SU-DHL-6 (cell line): ENCODE measurements around the gene MFSD2A.

Source experiments
- H2AFZ ChIP-seq: fragments of 200-600 bp; sonication (generic); 2 replicates; pipeline ENCODE4 v1.6.1; 2014; ENCODE audit warnings: low read depth, mild to moderate bottlenecking, moderate library complexity, mixed read lengths, antibody characterized with exemption, low read length; ENCODE audit not compliant: severe bottlenecking
- H3F3A ChIP-seq: fragments of 200-600 bp; shearing (Covaris generic); 2 replicates; pipeline ENCODE4 v1.6.0; 2016; ENCODE audit warnings: antibody characterized with exemption, mild to moderate bottlenecking; ENCODE audit not compliant: insufficient read depth
- H3K27ac ChIP-seq: fragments of 200-600 bp; sonication (generic); 2 replicates; pipeline ENCODE4 v1.5.1; 2016; ENCODE audit warnings: low read depth, mild to moderate bottlenecking, low read length, moderate library complexity, mixed read lengths
- H3K27me3 ChIP-seq: fragments of 200-600 bp; sonication (generic), shearing (Covaris generic); 2 replicates; pipeline ENCODE4 v1.6.0; 2014; ENCODE audit warnings: mild to moderate bottlenecking, low read length
- H3K36me3 ChIP-seq: fragments of 200-600 bp; sonication (generic); 2 replicates; pipeline ENCODE4 v1.6.1; 2014; ENCODE audit warnings: mild to moderate bottlenecking, low read length, mixed read lengths
- H3K4me2 ChIP-seq: fragments of 300-600, 200-600 bp; shearing (Covaris generic), sonication (generic); 2 replicates; pipeline ENCODE4 v1.6.0; 2014; ENCODE audit warnings: low read length, low read depth, mild to moderate bottlenecking; ENCODE audit not compliant: poor library complexity, severe bottlenecking
- H3K4me3 ChIP-seq: fragments of 200-600 bp; sonication (generic); 2 replicates; pipeline ENCODE4 v1.5.1; 2014; ENCODE audit warnings: antibody characterized with exemption, low read length, mild to moderate bottlenecking, mixed read lengths; ENCODE audit not compliant: insufficient read depth, poor library complexity, severe bottlenecking
- H3K79me2 ChIP-seq: fragments of 200-600 bp; sonication (generic); 2 replicates; pipeline ENCODE4 v1.6.1; 2014; ENCODE audit warnings: mild to moderate bottlenecking, low read length, moderate library complexity; ENCODE audit not compliant: insufficient read depth
- H3K9ac ChIP-seq: fragments of 200-600 bp; sonication (generic); 2 replicates; pipeline ENCODE4 v1.7.0; 2014; ENCODE audit warnings: mild to moderate bottlenecking, low read length
- H3K9me2 ChIP-seq: fragments of 200-600 bp; sonication (generic); replicated peaks from 2 replicates; pipeline ENCODE4 v1.6.1; 2014; ENCODE audit warnings: low read length; ENCODE audit not compliant: insufficient read depth
- H3K9me3 ChIP-seq: fragments of 200-600 bp; sonication (generic); 2 replicates; pipeline ENCODE4 v1.6.1; 2014; ENCODE audit warnings: low read length, mixed read lengths; ENCODE audit not compliant: insufficient read depth
- H4K20me1 ChIP-seq: fragments of 200-600 bp; sonication (generic); 2 replicates; pipeline ENCODE4 v1.6.1; 2014; ENCODE audit warnings: low read depth, mild to moderate bottlenecking, antibody characterized with exemption, low read length, moderate library complexity, mixed read lengths
- EZH2phosphoT487 ChIP-seq: fragments of 200-600 bp; sonication (generic), shearing (Covaris generic); conservative IDR thresholded peaks from 2 replicates; pipeline ENCODE4 v1.6.1; 2018; ENCODE audit warnings: mild to moderate bottlenecking, antibody characterized with exemption, low read length, moderate library complexity, mixed read lengths
- TF ChIP-seq, protein P1 (sequence below): fragments of 200-600 bp; sonication (generic); IDR thresholded peaks from one replicate; pipeline ENCODE4 v1.5.1; 2017; ENCODE audit warnings: antibody characterized with exemption, mild to moderate bottlenecking, low read length, moderate library complexity; ENCODE audit not compliant: insufficient read depth, poor library complexity, severe bottlenecking

The MFSD2A gene

DNA sequence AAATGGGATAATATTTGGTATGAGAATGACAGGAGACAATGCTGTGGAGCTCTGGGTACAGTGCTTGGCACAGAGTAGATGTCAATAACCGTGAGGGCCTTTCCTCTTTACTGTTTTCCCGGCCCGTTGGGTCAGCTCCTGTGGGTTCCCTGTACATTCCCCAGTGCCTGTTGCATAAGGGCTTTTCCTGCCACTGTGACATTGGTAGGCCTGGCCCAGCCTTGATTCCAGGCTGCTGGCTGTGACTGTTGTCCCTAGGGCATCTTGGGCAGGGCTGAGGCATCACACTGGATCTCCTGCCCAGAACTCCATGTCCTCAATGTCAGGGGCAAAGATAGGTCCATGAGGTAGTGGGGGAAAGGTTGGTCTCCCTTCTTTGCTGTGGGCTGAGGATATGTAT is 27.4 kb upstream of the MFSD2A start:
- Histone ChIP-seq H3K9me3 (no peaks in the 10 kb centered on the region), H2AFZ (no peak overlapping the region), H3K36me3 (no peaks in the 10 kb centered on the region), H3K79me2 (no peaks in the 10 kb centered on the region), H3K4me2 (no peak overlapping the region), H3K9me2 (no peaks in the 10 kb centered on the region), H3K9ac (no peak overlapping the region), H4K20me1 (no peaks in the 10 kb centered on the region), H3F3A (no peaks in the 10 kb centered on the region), H3K4me3 (no peak overlapping the region), H3K27me3 (no peaks in the 10 kb centered on the region), H3K27ac (no peak overlapping the region)
- no peak for TF ChIP-seq EZH2phosphoT487
- TF ChIP-seq, protein P1, sequence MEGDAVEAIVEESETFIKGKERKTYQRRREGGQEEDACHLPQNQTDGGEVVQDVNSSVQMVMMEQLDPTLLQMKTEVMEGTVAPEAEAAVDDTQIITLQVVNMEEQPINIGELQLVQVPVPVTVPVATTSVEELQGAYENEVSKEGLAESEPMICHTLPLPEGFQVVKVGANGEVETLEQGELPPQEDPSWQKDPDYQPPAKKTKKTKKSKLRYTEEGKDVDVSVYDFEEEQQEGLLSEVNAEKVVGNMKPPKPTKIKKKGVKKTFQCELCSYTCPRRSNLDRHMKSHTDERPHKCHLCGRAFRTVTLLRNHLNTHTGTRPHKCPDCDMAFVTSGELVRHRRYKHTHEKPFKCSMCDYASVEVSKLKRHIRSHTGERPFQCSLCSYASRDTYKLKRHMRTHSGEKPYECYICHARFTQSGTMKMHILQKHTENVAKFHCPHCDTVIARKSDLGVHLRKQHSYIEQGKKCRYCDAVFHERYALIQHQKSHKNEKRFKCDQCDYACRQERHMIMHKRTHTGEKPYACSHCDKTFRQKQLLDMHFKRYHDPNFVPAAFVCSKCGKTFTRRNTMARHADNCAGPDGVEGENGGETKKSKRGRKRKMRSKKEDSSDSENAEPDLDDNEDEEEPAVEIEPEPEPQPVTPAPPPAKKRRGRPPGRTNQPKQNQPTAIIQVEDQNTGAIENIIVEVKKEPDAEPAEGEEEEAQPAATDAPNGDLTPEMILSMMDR, result no peak

DNA sequence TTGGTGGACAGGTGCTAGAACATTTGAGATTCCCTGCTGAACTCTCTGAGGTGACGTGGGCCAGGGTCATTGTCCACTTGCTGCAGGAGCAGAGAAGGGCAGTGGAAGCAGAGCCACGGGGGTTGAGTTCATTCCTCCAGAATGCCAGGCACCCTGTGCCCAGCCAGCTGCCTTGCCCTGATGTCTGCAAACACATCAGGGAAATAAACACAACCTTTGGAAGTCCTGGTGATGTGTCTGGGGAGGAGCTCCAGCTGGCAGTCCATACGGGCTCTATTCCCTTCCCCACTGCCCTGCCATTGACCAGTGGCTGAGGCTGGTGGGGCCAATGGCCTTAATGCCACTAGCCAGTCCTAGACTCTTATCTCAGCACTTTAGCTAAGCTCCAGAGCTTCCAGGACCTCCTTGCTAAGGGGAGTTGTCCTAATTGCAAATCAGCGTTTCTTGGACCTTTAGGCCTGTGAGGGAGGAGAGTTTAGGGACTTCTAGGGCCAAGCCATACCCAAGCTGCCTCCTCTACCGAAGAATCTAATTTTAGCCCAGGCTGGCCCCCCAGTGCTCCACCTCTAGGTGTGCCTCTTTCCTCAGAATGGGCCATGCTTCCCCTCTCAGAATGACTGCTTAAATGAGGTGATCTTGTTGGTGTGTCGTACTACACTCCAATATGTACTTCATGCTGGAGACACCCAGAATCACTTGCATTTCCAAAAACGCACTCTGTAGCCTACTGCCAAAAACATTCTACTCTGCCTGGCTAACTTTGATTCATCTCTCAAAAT is 25.9 kb upstream of the MFSD2A start:
- H3K9me2 ChIP-seq, result no peaks in the 10 kb centered on the region
- H3K4me3 ChIP-seq, result no peak overlapping the region
- H3K9ac ChIP-seq, result no peak overlapping the region
- H3F3A ChIP-seq, result no peaks in the 10 kb centered on the region
- H3K4me2 ChIP-seq, result no peak overlapping the region
- no peak overlapping the region for H2AFZ ChIP-seq
- H4K20me1 ChIP-seq, result no peaks in the 10 kb centered on the region
- no peaks in the 10 kb centered on the region for H3K79me2 ChIP-seq
- H3K27ac ChIP-seq, result no peak overlapping the region
- H3K9me3 ChIP-seq, result no peaks in the 10 kb centered on the region
- H3K36me3 ChIP-seq, result no peaks in the 10 kb centered on the region
- TF ChIP-seq, protein P1, result no peak
- TF ChIP-seq EZH2phosphoT487, result no peak
- no peaks in the 10 kb centered on the region for H3K27me3 ChIP-seq

DNA sequence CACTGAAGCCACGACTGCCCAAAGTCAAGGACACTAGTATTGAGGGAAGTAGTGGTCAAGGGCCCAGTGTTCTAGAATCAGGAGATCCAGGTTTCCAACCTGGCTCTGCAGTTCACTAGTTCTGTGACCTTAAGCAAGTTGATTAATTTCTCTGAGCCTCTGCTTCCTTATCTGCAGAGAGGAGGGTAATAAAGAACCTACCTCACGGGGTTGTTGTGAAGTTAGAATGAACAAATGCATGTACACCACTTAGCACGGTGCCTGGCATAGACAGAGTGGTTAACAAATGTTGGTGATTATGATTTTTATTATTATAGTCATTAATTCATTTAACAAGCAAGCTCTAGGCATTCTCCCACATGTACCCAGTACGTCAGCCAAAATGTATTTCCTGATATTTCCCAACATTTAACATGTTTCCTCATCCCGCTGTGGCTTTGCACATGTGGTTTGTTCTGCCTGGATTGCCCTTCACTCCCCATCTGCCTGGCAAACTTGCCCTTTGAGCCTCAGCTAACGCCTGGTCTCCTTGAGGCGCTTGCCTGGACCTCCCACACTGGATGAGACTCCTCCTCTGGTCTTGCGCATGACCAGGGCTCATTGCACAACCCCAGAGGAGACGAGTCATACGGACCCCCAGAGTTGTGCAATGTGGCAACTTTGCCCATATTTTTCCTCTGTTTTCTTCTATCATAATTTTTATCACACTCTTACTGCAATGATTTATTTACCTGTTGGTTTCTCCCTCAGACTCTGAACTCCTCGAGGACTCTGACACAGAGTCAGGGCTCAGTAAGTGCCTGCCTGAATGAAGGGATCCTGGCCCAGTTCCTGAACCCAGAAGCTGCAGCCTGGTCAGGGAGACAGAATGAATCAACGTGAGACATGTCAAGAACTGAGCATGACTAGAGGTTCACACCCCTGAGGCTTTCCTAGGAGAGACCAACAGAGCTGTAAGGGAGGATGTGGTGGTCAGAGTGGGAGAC is 20.7 kb upstream of the MFSD2A start:
- H3K27me3 ChIP-seq, result no peaks in the 10 kb centered on the region
- H3K79me2 ChIP-seq, result no peaks in the 10 kb centered on the region
- H3K9me2 ChIP-seq, result no peaks in the 10 kb centered on the region
- no peak for TF ChIP-seq EZH2phosphoT487
- TF ChIP-seq, protein P1, result no peak
- no peaks in the 10 kb centered on the region for H3K9me3 ChIP-seq
- no peak overlapping the region for H3K4me3 ChIP-seq
- H2AFZ ChIP-seq, result no peak overlapping the region
- no peak overlapping the region for H3K9ac ChIP-seq
- no peak overlapping the region for H3K4me2 ChIP-seq
- no peak overlapping the region for H3K27ac ChIP-seq
- no peaks in the 10 kb centered on the region for H3K36me3 ChIP-seq
- no peaks in the 10 kb centered on the region for H4K20me1 ChIP-seq
- H3F3A ChIP-seq, result no peaks in the 10 kb centered on the region
